H1 (cell line): ENCODE results near the gene FAM162A.

Experiments
- CEBPB ChIP-seq: IDR thresholded peaks from 2 replicates; pipeline ENCODE4 v1.6.1; 2012; ENCODE audit warnings: low read depth, low read length
- KDM1A ChIP-seq: fragments of 200-600, 300-600 bp; sonication (generic); IDR thresholded peaks from 2 replicates; pipeline ENCODE4 v1.7.1; 2016; ENCODE audit warnings: mild to moderate bottlenecking, low read length, borderline replicate concordance
- NRF1 ChIP-seq: IDR thresholded peaks from 2 replicates; pipeline ENCODE4 v1.6.1; 2011; ENCODE audit warnings: mild to moderate bottlenecking, low read depth, low read length, improper control_type of control experiment
- RAD21 ChIP-seq, 2 experiments: IDR thresholded peaks in 1 of 2; conservative IDR thresholded peaks in 1 of 2; 2 replicates each; pipeline ENCODE4 v1.6.1; 2011; ENCODE audit warnings: low read depth in 2 of 2, low read length in 2 of 2, improper control_type of control experiment in 1 of 2, inconsistent platforms in 1 of 2, mild to moderate bottlenecking in 1 of 2, moderate library complexity in 1 of 2
- RBBP5 ChIP-seq: IDR thresholded peaks from 2 replicates; pipeline ENCODE4 v1.7.1; 2012; ENCODE audit warnings: low read depth, mild to moderate bottlenecking, inconsistent platforms, low read length, moderate library complexity, borderline replicate concordance
- SP1 ChIP-seq: IDR thresholded peaks from 2 replicates; pipeline ENCODE4 v1.6.1; 2011; ENCODE audit warnings: low read depth, low read length
- TAF1 ChIP-seq: IDR thresholded peaks from 2 replicates; pipeline ENCODE4 v1.6.1; 2011; ENCODE audit warnings: mild to moderate bottlenecking, low read depth, low read length
- TF ChIP-seq, protein P1 (sequence below), 3 experiments: IDR thresholded peaks; 1 replicate in 2 of 3; 2 replicates in 1 of 3; pipeline versions ENCODE4 v1.5.1 to v1.6.1; 2011; ENCODE audit warnings: low read length in 3 of 3, mild to moderate bottlenecking in 3 of 3, inconsistent platforms in 2 of 3, low read depth in 1 of 3, moderate library complexity in 1 of 3; ENCODE audit not compliant: insufficient read depth in 1 of 3; ENCODE audit errors: control extremely low read depth in 1 of 3

DNA sequence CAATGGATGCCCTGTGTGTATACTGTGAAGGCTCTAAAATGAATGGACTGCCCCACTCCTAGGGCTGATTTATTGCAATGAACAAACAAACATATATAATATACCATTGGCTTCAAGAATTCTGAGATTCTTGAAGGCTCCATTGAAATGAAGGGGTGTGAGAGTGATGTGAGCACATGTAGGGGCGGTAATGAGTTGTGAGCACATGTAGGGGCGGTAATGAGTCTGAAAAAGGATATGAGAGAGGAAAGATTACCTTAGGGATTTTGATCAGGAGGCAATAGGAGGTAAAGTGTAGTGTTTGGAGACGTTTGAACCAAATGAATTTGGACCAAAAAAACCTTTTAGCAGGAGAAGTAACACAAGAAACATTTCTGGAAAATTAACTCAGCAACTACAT lies 3.7 kb downstream of the FAM162A start:
- TF ChIP-seq RAD21 (IDR thresholded peaks at IDR 0.05 in 1 of 2, conservative IDR thresholded peaks at IDR 0.05 in 1 of 2; ENCODE audit: low read depth in 2 of 2, low read length in 2 of 2) (no peak), SP1 (no peak), KDM1A (no peak), CEBPB (no peak), RBBP5 (no peak), NRF1 (no peak), TAF1 (no peak)
- TF ChIP-seq, protein P1, sequence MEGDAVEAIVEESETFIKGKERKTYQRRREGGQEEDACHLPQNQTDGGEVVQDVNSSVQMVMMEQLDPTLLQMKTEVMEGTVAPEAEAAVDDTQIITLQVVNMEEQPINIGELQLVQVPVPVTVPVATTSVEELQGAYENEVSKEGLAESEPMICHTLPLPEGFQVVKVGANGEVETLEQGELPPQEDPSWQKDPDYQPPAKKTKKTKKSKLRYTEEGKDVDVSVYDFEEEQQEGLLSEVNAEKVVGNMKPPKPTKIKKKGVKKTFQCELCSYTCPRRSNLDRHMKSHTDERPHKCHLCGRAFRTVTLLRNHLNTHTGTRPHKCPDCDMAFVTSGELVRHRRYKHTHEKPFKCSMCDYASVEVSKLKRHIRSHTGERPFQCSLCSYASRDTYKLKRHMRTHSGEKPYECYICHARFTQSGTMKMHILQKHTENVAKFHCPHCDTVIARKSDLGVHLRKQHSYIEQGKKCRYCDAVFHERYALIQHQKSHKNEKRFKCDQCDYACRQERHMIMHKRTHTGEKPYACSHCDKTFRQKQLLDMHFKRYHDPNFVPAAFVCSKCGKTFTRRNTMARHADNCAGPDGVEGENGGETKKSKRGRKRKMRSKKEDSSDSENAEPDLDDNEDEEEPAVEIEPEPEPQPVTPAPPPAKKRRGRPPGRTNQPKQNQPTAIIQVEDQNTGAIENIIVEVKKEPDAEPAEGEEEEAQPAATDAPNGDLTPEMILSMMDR (IDR thresholded peaks at IDR 0.05; ENCODE audit: control extremely low read depth in 1 of 3, insufficient read depth in 1 of 3, low read depth in 1 of 3, low read length in 3 of 3): peak in 1 of 3 experiments; percentile 8; a peak in 1 of 4 replicates
